Measurements from ENCODE around the gene MPHOSPH9.

Gene MPHOSPH9

DNA sequence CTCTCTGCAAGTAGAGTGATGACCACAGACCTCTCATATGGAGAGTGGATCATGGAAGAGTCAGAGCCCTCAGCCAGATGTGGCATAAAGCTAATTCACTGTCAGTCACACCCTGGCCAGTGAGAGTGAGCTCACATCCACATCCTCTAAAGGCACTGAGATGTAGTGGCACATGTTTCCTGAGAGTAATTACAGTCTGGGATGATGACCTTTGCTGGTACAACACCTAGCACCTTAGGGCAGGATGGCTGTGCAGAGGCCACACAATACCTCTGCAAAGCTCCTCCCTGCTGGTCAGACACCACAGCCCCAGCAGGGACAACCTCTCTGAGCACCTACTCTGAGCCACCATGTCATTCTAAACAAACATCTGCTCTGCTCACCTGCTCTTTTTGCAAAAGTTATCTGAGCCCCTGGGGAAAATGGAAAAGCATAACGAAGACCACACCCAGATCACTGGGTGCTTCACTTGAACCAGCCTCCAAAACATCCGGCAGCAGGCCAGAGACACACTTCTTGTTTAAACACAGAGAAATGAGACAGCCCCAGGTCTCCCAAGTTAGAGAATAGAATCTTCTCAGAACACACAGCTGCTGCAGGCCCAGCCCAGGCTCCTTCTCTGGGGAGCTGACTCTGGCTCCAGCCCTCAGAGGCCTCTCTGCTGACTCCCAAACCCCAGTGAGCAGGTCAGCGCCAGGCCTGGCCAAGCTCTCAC, 112.3 kb downstream of the MPHOSPH9 start:
- Histone ChIP-seq H4K20me1 (ENCODE audit: insufficient read depth) (no peaks in the 10 kb centered on the region), H3K4me2 (peak overlapping the region; percentile 58), H3K9ac (peak overlapping the region; percentile 44; the same call in 1 of the 2 replicates), H3K4me3 (IDR thresholded peaks at IDR 0.05; ENCODE audit: insufficient read depth, low read depth, low read length) (no peak overlapping the region), H3K27ac (peak overlapping the region; percentile 73), H3K4me1 (ENCODE audit: low read depth, poor library complexity, severe bottlenecking) (peaks cover 52% of the 10 kb centered on the region), H2AFZ (ENCODE audit: low read depth) (peak overlapping the region; percentile 35), H3K27me3 (ENCODE audit: insufficient read depth, low read depth) (no peaks in the 10 kb centered on the region), H3K36me3 (ENCODE audit: insufficient read depth) (no peaks in the 10 kb centered on the region), H3K79me2 (ENCODE audit: insufficient read depth, low read depth) (no peaks in the 10 kb centered on the region)
- TF ChIP-seq CTCF (conservative IDR thresholded peaks at IDR 0.05; ENCODE audit: low read depth, low read length) = no peak

DNA sequence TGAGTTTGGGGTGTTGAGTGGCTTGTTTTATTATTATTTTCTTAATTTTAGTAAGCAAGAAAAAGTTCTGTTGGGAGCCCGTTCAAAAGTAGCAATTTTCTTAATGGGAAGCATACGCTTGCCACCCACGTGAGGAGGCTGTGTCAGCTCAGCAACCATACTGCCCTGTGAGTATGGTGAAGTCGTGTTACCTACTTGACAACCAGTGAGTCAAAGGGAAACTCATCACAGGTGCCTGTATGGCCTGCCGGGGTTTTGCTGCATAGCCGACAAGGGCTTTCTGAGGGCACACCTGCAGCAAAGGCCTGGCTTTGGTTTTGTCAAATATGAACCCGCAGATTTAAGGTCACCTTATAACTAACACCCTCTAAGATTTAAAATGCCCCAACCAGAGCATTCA, 113.1 kb downstream of the MPHOSPH9 start:
- Histone ChIP-seq H3K4me1 (ENCODE audit: low read depth, poor library complexity, severe bottlenecking) (peaks cover 55% of the 10 kb centered on the region), H3K9ac (peak overlapping the region; percentile 44; the same call in 1 of the 2 replicates), H3K79me2 (ENCODE audit: insufficient read depth, low read depth) (no peaks in the 10 kb centered on the region), H3K27ac (peak overlapping the region; percentile 73), H2AFZ (ENCODE audit: low read depth) (peak overlapping the region; percentile 24; the same call in 1 of the 2 replicates), H3K36me3 (ENCODE audit: insufficient read depth) (no peaks in the 10 kb centered on the region), H3K4me3 (IDR thresholded peaks at IDR 0.05; ENCODE audit: insufficient read depth, low read depth, low read length) (no peak overlapping the region), H3K27me3 (ENCODE audit: insufficient read depth, low read depth) (no peaks in the 10 kb centered on the region), H4K20me1 (ENCODE audit: insufficient read depth) (no peaks in the 10 kb centered on the region), H3K4me2 (peak overlapping the region; percentile 58)
- TF ChIP-seq CTCF (conservative IDR thresholded peaks at IDR 0.05; ENCODE audit: low read depth, low read length) = no peak

DNA sequence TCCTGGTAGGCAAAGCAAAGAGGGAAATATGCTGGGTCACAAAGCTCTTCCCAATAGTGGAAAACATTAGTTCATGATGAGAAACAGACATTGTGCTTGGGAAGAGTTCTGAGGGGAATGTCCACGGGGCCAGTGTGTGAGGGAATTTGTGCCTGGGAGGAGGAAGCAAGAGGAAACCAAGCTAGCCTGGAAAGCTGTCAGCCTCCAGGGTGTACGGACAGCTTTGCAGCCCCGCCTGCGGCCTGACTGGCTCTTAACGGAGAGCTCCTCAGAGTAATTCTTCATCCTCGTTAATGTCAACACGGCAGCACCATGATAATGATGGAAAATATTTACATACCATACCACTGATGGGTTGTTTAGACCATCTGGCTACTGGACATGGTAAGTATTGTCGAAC, 114.4 kb downstream of the MPHOSPH9 start:
- no peaks in the 10 kb centered on the region for H3K79me2 ChIP-seq (ENCODE audit: insufficient read depth, low read depth)

DNA sequence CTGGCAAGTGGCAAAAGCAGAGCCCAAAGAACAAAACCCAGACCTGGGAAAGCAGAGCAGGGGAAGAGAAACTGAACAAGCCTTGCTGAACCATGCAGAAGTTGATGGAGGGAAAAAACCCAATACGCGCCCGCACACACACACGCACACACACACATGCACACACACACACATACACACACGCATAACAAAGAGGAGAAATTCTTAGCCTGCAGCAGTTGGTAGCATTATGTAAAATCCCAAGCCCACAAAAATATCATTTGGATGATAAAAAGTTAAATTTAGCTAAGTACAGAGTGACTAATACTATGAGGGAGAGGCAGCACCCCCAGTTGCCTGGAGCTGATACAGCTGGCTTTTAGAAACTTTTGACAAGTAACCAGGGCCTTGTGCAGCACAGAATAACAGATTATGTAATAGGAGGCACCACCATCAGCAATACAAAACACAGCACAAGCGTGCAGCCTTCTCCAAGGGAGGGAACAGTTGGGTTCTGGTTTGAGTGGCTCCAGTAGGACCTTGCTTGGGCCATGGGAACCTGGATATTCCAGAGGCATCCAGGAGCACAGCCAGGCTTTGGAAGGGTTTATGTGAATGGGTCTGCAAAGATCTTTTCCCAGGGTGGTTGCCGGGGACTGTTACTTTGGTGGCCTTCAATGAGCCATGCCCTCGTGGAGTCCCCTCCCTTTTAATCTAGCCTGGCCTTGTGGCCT, 117.4 kb downstream of the MPHOSPH9 start:
- H3K4me1 ChIP-seq (ENCODE audit: low read depth, poor library complexity, severe bottlenecking) = peaks cover 24% of the 10 kb centered on the region
- H2AFZ ChIP-seq (ENCODE audit: low read depth) = no peak overlapping the region
- H3K4me3 ChIP-seq (IDR thresholded peaks at IDR 0.05; ENCODE audit: insufficient read depth, low read depth, low read length) = no peak overlapping the region
- no peak overlapping the region for H3K27ac ChIP-seq
- H3K36me3 ChIP-seq (ENCODE audit: insufficient read depth) = no peaks in the 10 kb centered on the region
- no peak overlapping the region for H3K9ac ChIP-seq
- no peaks in the 10 kb centered on the region for H3K27me3 ChIP-seq (ENCODE audit: insufficient read depth, low read depth)
- no peaks in the 10 kb centered on the region for H4K20me1 ChIP-seq (ENCODE audit: insufficient read depth)
- no peaks in the 10 kb centered on the region for H3K79me2 ChIP-seq (ENCODE audit: insufficient read depth, low read depth)
- H3K4me2 ChIP-seq = no peak overlapping the region
- TF ChIP-seq CTCF (conservative IDR thresholded peaks at IDR 0.05; ENCODE audit: low read depth, low read length) = no peak

More for the DNA sequence above, 114.4 kb downstream of the MPHOSPH9 start:
- H3K9ac ChIP-seq = no peak overlapping the region
- no peaks in the 10 kb centered on the region for H4K20me1 ChIP-seq (ENCODE audit: insufficient read depth)
- no peak overlapping the region for H3K27ac ChIP-seq
- no peaks in the 10 kb centered on the region for H3K27me3 ChIP-seq (ENCODE audit: insufficient read depth, low read depth)
- H3K4me1 ChIP-seq (ENCODE audit: low read depth, poor library complexity, severe bottlenecking) = peaks cover 53% of the 10 kb centered on the region
- no peak for TF ChIP-seq CTCF (conservative IDR thresholded peaks at IDR 0.05; ENCODE audit: low read depth, low read length)
- no peak overlapping the region for H3K4me2 ChIP-seq
- no peaks in the 10 kb centered on the region for H3K36me3 ChIP-seq (ENCODE audit: insufficient read depth)
- no peak overlapping the region for H3K4me3 ChIP-seq (IDR thresholded peaks at IDR 0.05; ENCODE audit: insufficient read depth, low read depth, low read length)
- H2AFZ ChIP-seq (ENCODE audit: low read depth) = no peak overlapping the region

Measured in KMS-11 (cell line).